Limb (tissue), 2 donors: Measurements from ENCODE around the gene STAT5B.
"Not testable (repeated sequence)": the region's sequence is repeated elsewhere in the genome, so short reads cannot be mapped to it uniquely, and the experiment has no call there.

ENCODE experiments used
- DNase-seq, 2 donors: peaks; one replicate each; pipeline ENCODE4 v3.0.0-alpha.2; 2016; ENCODE audit errors: extremely low spot score in 2 of 2

Gene STAT5B

DNA sequence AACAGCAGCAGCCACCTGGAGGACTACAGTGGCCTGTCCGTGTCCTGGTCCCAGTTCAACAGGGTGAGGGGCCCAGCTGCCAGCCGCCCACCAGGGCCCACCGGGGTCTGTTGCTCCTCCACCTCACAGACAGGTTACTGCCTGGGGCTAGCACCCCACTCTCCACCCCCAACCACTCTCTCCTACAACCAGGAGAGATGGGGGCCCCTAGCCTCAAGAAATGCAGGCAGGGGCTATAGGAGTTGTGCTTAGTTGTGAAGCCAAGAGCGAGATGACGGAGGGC is 30.1 kb upstream of the STAT5B start:
- DNase-seq = no peak

DNA sequence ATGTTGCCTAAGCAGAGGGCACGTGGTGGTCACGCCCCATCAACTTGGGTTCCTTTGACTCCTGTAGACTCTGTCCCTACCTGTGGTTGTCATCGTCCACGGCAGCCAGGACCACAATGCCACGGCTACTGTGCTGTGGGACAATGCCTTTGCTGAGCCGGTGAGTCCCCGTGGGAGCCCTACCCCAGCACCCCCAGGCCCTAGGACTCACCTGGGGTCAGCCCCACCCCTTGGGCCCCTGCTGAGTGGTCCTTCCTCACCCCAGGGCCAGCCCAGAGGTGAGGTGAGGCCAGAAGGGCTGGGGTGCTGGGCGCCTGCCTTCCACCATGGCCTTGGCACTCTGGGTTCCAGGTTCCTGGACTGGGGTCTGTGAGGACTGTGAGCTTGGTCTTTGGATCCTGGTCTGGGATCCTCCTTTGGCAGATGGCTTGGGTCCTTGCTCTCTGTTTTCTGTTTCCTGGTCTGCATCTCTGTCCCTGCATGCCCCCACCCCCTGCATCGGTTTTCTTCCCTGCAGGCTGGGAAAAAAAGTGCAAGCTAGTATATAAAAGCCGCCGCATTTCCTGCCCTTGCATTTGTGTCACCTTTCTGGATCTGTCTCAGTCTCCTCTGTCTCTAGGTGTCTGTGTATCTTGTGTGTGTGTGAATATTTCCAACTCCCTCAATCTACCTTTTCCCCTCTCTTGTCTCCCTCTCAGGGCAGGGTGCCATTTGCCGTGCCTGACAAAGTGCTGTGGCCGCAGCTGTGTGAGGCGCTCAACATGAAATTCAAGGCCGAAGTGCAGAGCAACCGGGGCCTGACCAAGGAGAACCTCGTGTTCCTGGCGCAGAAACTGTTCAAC is 29.6 kb upstream of the STAT5B start:
- no peak for DNase-seq

DNA sequence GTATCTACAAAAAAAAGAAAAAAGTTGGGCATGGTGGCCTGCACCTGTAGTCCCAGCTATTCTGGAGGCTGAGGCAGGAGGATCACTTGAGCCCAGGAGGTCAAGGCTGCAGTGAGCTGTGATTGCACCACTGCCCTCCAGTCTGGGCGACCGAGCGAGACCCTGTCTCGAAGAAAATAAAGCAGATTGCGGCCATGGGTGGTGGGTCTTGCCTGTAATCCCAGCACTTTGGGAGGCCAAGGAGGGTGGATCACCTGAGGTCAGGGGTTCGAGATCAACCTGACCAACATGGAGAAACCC is 28.8 kb upstream of the STAT5B start:
- not testable (repeated sequence) for DNase-seq

DNA sequence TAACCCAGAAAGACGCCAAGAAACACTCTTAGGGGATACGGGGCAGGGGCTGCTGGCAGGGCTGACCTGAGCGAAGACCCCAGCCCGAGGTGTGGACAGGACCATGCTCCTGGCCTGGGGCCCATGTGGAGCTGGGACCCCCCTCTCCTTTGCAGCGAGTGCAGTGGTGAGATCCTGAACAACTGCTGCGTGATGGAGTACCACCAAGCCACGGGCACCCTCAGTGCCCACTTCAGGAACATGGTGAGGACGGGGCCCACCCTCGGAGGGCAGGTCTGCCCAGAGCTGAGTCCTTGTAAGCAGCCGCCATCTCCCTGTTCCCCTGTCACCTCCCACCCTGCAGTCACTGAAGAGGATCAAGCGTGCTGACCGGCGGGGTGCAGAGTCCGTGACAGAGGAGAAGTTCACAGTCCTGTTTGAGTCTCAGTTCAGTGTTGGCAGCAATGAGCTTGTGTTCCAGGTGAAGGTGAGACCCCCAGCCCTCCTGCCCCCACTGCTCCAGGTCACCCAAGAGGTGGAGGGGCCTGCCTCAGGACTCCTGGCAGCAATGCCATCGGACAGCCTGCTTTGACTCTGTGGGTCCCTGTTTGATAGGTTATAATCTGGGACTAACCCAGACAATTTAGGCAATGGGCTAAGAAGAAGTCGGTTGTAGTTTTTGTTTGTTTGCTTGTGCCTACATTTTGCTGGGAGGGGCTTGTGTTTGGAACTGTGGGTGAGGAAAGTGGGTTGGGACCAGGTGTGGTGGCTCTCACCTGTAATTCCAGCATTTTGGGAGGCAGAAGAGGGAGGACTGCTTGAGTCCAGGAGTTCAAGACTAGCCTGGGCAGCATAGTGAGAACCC is 28.2 kb upstream of the STAT5B start:
- no peak for DNase-seq

DNA sequence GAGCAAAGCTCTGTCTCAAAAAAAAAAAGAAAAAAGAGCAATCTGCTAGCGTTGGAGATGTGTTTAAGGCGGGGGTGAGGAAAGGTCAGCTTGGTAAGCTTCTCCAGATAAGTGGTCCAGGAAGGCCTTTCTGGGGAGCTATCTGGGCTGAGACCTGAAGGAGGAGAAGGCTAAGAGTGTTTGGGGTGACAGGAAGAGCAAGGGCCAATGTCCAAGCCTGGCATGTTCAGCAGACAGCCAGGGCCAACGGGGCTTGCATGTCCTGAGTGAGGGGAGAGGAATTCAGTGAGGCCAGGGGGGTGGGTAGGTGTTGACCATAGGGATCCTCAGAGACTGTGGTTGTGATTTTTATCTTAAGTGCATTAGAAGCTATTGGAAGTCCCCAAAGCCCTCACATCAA is 27.5 kb upstream of the STAT5B start:
- DNase-seq = no peak

DNA sequence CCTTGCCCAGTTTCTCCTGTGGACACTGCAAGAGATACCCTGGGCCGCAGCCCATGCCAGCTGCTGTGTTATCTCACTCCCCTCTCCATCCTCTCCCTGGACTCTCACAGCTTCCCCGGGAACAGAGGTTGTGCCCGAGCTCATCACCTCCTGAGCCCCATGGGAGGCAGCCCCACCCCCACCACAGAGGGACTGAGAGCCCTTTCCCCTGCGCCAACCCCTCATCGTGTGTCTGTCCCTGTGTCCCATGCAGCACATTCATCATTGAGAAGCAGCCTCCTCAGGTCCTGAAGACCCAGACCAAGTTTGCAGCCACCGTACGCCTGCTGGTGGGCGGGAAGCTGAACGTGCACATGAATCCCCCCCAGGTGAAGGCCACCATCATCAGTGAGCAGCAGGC is 24.8 kb upstream of the STAT5B start:
- DNase-seq = no peak

DNA sequence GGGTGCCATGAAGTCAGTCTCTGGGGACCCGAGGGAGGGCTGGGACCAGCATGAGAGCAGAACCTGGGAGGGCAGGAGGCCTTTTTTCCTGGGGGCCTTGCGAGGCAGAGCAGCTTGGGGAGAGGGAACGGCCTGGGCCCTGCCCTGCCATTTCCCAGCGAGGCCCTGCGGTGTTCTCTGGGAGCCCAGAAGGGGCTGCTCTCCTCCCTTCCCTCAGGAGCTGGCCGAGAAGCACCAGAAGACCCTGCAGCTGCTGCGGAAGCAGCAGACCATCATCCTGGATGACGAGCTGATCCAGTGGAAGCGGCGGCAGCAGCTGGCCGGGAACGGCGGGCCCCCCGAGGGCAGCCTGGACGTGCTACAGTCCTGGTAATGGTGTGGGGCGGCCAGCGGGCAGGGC is 23.7 kb upstream of the STAT5B start:
- DNase-seq = not testable (repeated sequence)

DNA sequence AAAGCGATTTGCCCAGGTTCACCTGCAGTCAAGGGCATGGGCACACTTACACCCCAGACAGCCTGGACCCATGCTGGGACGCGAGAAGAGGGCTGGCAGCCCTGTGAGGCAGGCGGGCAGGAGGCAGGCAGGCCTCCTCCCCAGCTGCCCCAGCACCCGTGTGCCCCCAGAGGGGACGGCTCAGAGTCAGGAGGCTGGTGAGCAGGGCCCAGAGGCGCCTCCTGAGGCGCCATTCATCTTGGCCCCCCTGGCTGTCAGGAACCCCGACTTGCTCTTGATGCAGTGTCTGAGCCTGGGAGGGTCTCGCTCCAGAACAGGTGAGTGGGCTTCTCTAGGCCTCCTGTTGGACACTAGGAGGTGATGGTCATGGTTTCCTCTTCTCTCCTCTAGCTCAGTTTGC is 23.2 kb upstream of the STAT5B start:
- DNase-seq = not testable (repeated sequence)

DNA sequence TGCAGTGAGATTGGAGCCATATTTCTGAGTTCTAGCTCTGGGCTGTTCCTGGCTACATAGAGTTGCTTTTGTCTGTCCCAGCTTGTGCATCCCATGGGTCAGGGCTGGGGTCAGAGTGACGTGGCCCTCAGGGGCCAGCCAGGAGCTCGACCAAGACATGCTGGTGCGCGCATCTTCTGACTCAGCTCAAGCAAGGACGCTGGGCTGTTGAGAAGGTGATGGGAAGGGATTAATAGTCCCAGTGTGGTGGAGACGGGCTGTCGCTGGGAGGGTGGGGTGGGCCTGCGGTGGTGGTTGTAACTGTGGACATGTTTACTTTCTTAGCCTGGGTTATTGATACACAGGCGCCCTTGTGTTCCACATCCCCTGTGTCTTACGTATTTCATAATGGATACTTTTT is 21.6 kb upstream of the STAT5B start:
- not testable (repeated sequence) for DNase-seq

DNA sequence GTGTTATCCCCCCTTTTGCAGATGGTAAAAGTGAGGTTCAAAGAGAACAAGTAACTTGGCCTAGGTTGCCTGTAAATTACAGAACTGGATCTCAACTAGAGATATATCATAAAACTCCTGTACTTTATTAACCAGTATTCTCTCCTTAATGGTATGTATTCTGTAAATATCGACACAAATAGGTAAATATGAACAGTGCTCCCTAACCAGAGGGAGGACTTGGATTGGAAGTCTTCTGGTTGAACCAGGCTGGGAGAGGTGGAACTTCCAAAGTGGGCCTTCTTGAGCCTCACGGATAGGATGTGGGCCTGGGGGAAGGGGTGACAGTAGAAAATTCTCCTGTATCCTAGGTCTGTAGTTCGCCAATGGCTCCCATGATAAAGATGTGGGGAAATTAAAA is 19.8 kb upstream of the STAT5B start:
- DNase-seq = no peak

DNA sequence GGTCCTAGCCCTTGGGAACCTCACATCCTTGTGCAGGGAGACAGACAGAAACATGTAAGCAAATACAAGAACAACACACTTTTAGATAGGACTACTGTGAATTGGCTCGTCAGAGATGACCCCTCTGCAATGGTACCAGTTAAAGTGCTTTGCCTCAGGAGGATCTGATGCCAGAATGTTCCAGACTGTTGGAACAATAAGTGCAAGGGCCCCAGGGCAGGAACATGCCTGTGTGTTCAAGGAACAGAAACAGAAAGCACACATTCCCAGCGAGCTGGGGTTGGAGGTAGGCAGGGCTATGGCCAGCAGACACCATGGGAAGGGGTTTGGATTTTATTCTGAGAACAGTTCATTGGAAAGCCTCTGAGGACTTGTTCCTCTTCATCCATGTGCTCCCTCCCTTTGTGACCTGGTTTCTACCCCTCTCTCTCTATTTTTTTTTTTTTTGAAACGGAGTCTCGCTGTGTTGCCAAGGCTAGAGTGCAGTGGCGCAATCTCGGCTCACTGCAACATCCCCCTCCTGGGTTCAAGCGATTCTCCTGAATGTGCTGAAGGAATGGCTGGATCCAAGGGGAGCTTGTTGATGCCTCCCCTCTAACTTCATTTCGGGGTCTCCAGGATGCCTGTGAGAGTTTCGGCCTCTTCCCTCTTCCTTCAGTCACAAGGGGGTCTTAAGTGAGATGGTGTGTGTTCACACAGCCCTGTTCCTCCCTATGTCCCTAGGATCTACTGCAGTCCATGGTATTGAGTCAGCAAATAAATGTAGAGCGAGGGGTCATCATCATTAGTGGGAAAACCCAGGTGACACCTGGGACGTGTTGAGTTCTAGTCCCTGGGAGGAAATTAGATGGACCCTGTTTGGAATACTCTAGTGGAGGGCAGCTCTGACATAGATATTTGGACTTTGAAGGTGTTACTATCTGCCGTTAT is 18.5 kb upstream of the STAT5B start:
- DNase-seq = no peak

DNA sequence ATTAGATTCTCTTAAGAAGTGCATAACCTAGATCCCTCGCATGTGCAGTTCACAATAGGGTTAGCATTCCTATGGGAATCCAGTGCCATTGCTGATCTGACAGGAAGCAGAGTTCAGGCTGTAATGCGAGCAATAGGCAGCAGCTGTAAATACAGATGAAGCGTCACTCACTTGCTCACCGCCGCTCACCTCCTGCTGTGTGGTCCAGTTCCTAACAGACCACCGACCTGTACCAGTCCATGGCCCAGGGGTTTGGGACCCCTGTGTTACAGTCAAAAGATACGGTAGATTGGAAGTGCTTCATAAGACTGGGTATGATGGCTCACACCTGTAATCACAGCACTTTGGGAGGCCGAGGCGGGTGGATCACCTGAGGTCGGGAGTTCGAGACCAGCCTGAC is 14.9 kb upstream of the STAT5B start:
- DNase-seq = no peak

DNA sequence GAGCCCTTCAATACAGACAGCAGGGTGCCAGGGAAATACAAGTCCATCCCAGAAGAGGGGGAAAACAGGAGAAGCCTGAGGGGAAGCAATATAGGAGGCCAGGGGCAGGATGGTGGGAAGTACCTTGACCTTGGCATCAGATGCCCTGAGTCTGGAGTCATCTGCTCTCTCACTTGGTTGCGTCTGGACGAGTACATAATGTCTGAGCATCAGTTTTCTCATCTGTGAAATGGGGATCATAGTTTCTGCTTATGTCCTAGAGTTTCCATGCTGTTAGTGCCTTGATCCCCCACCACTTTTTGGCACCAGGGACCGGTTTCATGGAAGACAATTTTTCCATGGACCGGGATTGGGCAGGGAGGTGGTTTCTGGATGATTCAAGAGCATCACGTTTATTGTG is 14.4 kb upstream of the STAT5B start:
- no peak for DNase-seq

DNA sequence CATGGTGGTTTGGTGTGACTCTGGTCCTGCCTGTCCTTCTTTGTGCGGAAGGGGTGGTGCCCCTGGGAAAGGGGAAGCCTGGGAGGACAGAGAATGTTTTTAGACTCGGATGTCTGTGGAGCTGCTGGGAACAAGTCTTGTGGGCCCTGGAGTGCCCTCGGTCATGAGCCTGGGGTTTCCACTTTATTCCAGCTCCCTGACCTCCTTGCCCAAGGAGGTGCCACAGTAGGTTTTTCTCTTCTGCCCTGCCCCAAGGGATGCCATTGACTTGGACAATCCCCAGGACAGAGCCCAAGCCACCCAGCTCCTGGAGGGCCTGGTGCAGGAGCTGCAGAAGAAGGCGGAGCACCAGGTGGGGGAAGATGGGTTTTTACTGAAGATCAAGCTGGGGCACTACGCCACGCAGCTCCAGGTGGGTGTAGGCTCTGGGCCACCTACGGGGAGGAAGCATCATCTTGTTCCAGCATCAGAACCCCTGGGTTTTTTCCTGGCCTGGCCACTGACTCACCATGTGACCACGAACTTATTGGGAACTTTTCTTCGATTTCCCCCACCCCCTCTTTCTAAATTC is 13.5 kb upstream of the STAT5B start:
- no peak for DNase-seq

DNA sequence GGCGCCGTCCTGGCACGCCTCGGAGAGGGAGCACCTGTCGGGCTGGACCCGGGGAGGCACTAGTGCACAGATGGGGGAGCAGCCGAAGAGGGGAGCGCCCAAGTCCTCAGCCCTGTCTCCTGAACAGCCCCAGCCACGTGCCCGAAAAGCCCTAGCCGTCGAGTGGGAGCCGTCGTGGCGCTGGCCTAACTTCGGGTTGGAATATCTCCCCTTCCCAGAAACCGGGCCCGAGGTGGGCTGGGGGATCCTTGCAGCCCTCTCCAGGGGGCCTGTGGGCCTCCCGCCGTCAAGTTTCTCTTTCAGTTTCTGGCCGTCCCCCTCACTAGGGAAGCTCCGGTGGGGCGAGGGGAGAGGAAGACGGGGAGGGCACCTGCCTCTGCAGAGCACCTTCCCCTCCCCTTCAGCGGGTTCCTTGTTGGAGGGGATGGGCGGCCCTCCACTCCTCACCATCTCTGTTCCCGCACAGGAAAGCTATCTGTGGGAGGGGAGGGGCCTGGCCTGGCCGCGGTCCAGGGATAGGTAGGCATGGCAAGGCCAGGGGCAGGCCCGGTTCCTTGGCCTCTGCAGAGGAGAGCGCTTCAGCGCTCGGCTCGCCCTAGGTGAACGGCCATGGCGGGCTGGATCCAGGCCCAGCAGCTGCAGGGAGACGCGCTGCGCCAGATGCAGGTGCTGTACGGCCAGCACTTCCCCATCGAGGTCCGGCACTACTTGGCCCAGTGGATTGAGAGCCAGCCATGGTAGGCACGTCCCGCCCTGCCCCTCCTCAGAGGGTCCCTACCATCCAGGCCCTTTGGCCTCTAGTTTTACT is 12.8 kb upstream of the STAT5B start:
- peak in 1 of 2 donors; percentile 37 for DNase-seq

DNA sequence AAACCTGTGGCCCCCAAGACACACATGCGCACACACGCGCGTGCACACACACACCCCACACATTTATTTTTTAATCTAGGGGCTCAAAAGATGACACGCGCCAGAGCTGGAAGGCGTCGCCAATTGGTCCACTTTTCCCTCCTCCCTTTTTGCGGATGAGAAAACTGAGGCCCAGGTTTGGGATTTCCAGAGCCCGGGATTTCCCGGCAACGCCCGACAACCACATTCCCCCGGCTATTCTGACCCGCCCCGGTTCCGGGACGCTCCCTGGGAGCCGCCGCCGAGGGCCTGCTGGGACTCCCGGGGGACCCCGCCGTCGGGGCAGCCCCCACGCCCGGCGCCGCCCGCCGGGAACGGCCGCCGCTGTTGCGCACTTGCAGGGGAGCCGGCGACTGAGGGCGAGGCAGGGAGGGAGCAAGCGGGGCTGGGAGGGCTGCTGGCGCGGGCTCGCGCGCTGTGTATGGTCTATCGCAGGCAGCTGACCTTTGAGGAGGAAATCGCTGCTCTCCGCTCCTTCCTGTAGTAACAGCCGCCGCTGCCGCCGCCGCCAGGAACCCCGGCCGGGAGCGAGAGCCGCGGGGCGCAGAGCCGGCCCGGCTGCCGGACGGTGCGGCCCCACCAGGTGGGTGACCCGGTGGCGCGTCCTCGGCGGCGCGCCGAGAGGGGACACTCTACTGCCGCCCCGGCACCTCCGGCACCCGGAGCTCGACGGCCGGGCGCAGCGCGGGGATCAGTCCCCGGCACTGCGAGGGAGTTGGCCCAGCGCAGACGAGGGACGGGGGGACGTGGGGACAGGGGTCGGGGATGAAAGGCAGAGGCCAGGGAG is 12.0 kb upstream of the STAT5B start, which contains the start of gene STAT5A:
Gene STAT5A (plus strand): TSS at position 522 of the 826 bp plus-strand sequence. CDS start 914 bp downstream, outside the sequence.
- peak; percentile 76 to 85 for DNase-seq

DNA sequence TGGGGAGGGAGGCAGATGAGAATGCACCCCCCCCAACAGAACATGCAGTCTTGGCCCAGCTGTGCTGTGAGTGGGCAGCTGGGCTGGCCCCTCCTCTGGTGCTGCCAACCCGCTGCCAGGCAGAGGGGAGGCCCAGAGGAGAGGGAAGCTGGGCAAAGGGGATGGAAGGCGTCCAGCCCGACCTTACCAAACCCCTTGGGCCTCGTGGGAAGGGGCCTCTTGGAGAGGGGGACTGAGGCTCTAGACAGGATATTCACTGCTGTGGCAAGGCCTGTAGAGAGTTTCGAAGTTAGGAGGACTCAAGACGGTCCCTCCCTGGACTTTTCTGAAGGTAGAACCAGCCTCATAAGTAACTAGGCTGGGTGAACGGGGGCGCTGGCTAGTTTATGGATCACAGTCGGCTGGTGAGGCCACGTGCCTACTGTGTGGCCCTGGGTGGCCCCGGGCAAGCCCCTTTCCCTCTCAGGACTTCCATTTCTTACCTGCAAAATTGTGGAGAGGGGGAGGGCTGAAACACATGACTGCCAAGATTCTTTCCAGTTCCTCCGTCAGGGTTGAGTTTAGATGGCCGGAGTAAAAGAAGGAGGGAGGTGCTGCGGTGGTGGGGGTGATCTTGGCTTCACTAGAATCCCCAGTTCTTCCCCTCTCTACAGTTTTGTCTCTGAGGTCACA is 11.2 kb upstream of the STAT5B start:
- peak in 1 of 2 donors; percentile 60 for DNase-seq

DNA sequence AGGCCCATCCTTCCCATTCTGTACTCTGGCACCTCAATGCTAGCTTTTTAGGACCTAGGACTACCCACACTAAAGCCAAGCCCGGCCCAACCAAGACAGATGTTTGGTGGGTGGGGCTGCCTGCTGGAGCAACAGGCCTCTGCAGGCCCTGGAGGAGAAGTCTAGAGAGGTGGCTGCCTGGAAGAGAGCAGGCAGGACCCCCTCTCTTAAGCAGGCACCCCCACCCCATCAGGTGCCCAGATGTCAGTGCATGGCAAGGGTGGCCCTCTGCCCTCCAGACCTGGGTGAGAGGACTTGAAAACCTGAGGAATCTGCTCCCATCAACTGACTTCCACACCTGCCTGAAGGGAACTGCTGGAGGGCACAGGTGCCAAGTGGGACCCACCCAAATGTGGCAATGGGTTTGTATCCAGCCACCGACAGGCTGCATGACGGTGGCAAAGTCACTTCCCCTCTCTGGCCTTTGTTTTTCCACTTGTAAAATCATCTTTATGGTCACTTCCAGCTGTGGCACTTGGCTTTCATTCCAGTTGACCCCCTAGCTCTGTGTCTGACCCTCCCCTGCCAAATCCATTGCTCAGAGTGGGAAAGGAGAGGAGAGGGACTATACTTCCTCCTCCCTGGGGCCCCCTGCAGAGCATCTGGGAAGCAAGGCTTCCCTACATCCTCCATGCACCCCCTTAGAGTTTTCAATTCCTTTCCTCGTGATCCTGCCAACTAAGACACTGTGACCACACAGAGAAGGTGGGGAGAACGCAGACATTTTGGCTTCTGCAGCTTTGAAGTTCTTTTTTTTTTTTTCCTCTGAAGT is 10.4 kb upstream of the STAT5B start:
- DNase-seq = no peak
